SK-N-DZ (cell line): ENCODE results near the gene BRPF1.

Experiments
- DNase-seq: peaks from one replicate; pipeline ENCODE4 v3.0.0-alpha.2; 2015; ENCODE audit warnings: low spot score

The BRPF1 gene

GRCh38 chr3:9703240-9703639 lies 28.3 kb upstream of the BRPF1 start:
- no peak for DNase-seq

GRCh38 chr3:9703736-9704346 lies 27.7 kb upstream of the BRPF1 start, which contains the start of gene CPNE9:
TSS of gene CPNE9 (plus strand) at chr3:9703833. CDS start at chr3:9703997, 164 bp downstream.
- DNase-seq, result no peak

GRCh38 chr3:9704347-9705322 lies 26.9 kb upstream of the BRPF1 start:
- peak; percentile 91 for DNase-seq

- DNase-seq, result no peak
Observed at GRCh38 chr3:9710174-9710739, 21.3 kb upstream of the BRPF1 start.

- DNase-seq, result no peak
Observed at GRCh38 chr3:9712415-9712814, 19.1 kb upstream of the BRPF1 start.

- DNase-seq, result no peak
Observed at GRCh38 chr3:9713142-9713541, 18.4 kb upstream of the BRPF1 start.

GRCh38 chr3:9715136-9715535 lies 16.4 kb upstream of the BRPF1 start:
- DNase-seq, result no peak

- peak; percentile 51 for DNase-seq
Observed at GRCh38 chr3:9715764-9716437, 15.6 kb upstream of the BRPF1 start.

- DNase-seq, result no peak
Observed at GRCh38 chr3:9716801-9717555, 14.6 kb upstream of the BRPF1 start.

- no peak for DNase-seq
Observed at GRCh38 chr3:9717563-9717962, 14.0 kb upstream of the BRPF1 start.

- no peak for DNase-seq
Observed at GRCh38 chr3:9718118-9718517, 13.4 kb upstream of the BRPF1 start.

- DNase-seq, result no peak
Observed at GRCh38 chr3:9721015-9721699, 10.4 kb upstream of the BRPF1 start.

- no peak for DNase-seq
Observed at GRCh38 chr3:9721700-9722060, 9.9 kb upstream of the BRPF1 start.

- DNase-seq, result peak; percentile 85
Observed at GRCh38 chr3:9725775-9726515, 5.6 kb upstream of the BRPF1 start.

GRCh38 chr3:9727041-9727595 lies 4.4 kb upstream of the BRPF1 start:
- peak; percentile 82 for DNase-seq

- no peak for DNase-seq
Observed at GRCh38 chr3:9727743-9728142, 3.8 kb upstream of the BRPF1 start.

- DNase-seq, result no peak
Observed at GRCh38 chr3:9729419-9729818, 2.1 kb upstream of the BRPF1 start.

- no peak for DNase-seq
Observed at GRCh38 chr3:9730657-9731205, 804 bp upstream of the BRPF1 start.

- no peak for DNase-seq
Observed at GRCh38 chr3:9732080-9732739, 675 bp downstream of the BRPF1 start.
